ENCODE results near the gene HPS5. TPM values are rescaled to one million over a fixed set of nuclear protein-coding genes. Genes with fewer than 3 reads are reported as not detected.
A peak's percentile ranks its signal among the peaks of the same experiment; 100 is the strongest.

HPS5 gene
- total and polyA plus RNA-seq, 2 of the 13 experiments (the other 11 are each of a cell fraction or from before 2014, with no cell fraction given): 6.6 to 25.5 TPM

DNA sequence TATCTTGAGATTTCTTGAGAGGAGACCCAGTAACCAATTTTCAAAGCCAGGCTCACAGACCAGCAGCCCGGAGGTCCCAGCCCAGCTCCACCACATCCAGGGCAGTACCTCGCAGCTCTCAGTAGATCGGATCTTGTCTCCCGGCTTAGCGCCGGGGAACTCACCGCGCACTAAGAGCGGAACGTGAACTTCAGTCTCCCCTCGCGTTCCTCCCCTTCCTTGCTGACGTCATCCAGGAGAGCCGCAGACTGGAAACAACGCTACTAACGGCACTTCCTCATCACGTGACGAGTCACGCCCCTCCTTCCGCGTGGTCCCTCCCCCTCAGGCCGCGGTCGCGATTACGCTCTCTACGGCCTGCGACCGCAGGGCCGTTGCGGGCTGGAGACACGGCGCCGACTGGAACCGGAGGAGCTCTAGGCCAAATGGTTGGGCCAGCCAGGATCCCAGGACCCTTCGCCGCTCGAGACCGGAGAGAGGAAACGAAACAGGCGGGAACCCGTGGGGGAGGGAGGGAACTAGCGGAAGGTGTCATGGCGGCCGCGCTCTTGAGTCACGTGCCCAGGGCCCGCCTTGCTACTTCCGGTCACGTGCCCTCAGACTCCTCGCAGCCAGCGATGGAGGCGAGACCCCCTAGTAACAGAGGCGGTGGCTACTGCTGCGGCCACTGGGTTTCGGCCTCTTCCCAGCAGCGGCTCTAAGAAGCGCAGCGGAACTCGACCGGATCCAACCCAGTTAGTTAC, at the start of gene HPS5, which contains the start of gene GTF2H1 (continued):
- TF ChIP-seq ZBTB38 (CRISPR knock-in tag; IDR thresholded peaks at IDR 0.05) (peak; percentile 96), ZNF878 (CRISPR knock-in tag; IDR thresholded peaks at IDR 0.05) (peak; percentile 21; the same call in 1 of the 2 replicates), CHCHD3 (CRISPR knock-in tag; IDR thresholded peaks at IDR 0.05) (no peak), ZSCAN31 (CRISPR knock-in tag; IDR thresholded peaks at IDR 0.05; ENCODE audit: low read depth) (peak; percentile 67; the same call in 1 of the 2 replicates), ZNF207 (IDR thresholded peaks at IDR 0.05; ENCODE audit: borderline replicate concordance) (no peak), FOSL2 (CRISPR knock-in tag; IDR thresholded peaks at IDR 0.05) (peak; percentile 57; the same call in 1 of the 2 replicates), SNAI1 (CRISPR knock-in tag; IDR thresholded peaks at IDR 0.05; ENCODE audit: borderline replicate concordance) (peak; percentile 96), SPEN (CRISPR knock-in tag; IDR thresholded peaks at IDR 0.05; ENCODE audit: low read depth) (peak; percentile 98), SMAD1 (CRISPR knock-in tag; IDR thresholded peaks at IDR 0.05; ENCODE audit: borderline replicate concordance, low read depth) (peak; percentile 97; the same call in 1 of the 2 replicates), KDM5A (IDR thresholded peaks at IDR 0.05; ENCODE audit: borderline replicate concordance, low read length) (peak; percentile 89; the same call in 1 of the 2 replicates), SP1 (IDR thresholded peaks at IDR 0.05) (no peak; the same call in 1 of the 2 replicates), SP1 (CRISPR knock-in tag; IDR thresholded peaks at IDR 0.05) (peak; percentile 97), SRSF9 (IDR thresholded peaks at IDR 0.05; ENCODE audit: borderline replicate concordance, insufficient read depth, low read depth, low read length, poor library complexity, severe bottlenecking) (no peak), ZNF24 (IDR thresholded peaks at IDR 0.05) (0 out of 2 replicates have a peak, but pooled peaks have one; percentile 30), ATAD3A (CRISPR knock-in tag; IDR thresholded peaks at IDR 0.05) (0 out of 2 replicates have a peak, but pooled peaks have one; percentile 68), ELF1 (CRISPR knock-in tag; IDR thresholded peaks at IDR 0.05) (peak; percentile 99), NFIC (IDR thresholded peaks at IDR 0.05; ENCODE audit: low read length) (0 out of 2 replicates have a peak, but pooled peaks have one; percentile 45), ZNF543 (CRISPR knock-in tag; IDR thresholded peaks at IDR 0.05) (peak; percentile 91), ZNF34 (CRISPR knock-in tag; IDR thresholded peaks at IDR 0.05; ENCODE audit: borderline replicate concordance) (0 out of 2 replicates have a peak, but pooled peaks have one; percentile 86), ZBTB14 (CRISPR knock-in tag; IDR thresholded peaks at IDR 0.05) (no peak), GTF3A (CRISPR knock-in tag; conservative IDR thresholded peaks at IDR 0.05) (peak; percentile 63; the same call in 1 of the 2 replicates), TMF1 (CRISPR knock-in tag; IDR thresholded peaks at IDR 0.05; ENCODE audit: low read depth) (0 out of 2 replicates have a peak, but pooled peaks have one; percentile 83)
- TF ChIP-seq, protein P1, sequence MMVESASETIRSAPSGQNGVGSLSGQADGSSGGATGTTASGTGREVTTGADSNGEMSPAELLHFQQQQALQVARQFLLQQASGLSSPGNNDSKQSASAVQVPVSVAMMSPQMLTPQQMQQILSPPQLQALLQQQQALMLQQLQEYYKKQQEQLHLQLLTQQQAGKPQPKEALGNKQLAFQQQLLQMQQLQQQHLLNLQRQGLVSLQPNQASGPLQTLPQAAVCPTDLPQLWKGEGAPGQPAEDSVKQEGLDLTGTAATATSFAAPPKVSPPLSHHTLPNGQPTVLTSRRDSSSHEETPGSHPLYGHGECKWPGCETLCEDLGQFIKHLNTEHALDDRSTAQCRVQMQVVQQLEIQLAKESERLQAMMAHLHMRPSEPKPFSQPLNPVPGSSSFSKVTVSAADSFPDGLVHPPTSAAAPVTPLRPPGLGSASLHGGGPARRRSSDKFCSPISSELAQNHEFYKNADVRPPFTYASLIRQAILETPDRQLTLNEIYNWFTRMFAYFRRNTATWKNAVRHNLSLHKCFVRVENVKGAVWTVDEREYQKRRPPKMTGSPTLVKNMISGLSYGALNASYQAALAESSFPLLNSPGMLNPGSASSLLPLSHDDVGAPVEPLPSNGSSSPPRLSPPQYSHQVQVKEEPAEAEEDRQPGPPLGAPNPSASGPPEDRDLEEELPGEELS (CRISPR knock-in tag; IDR thresholded peaks at IDR 0.05): peak; percentile 59; the same call in 1 of the 2 replicates
- TF ChIP-seq, protein P2, sequence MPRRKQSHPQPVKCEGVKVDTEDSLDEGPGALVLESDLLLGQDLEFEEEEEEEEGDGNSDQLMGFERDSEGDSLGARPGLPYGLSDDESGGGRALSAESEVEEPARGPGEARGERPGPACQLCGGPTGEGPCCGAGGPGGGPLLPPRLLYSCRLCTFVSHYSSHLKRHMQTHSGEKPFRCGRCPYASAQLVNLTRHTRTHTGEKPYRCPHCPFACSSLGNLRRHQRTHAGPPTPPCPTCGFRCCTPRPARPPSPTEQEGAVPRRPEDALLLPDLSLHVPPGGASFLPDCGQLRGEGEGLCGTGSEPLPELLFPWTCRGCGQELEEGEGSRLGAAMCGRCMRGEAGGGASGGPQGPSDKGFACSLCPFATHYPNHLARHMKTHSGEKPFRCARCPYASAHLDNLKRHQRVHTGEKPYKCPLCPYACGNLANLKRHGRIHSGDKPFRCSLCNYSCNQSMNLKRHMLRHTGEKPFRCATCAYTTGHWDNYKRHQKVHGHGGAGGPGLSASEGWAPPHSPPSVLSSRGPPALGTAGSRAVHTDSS (CRISPR knock-in tag; conservative IDR thresholded peaks at IDR 0.05): no peak
- TF ChIP-seq, protein P3, sequence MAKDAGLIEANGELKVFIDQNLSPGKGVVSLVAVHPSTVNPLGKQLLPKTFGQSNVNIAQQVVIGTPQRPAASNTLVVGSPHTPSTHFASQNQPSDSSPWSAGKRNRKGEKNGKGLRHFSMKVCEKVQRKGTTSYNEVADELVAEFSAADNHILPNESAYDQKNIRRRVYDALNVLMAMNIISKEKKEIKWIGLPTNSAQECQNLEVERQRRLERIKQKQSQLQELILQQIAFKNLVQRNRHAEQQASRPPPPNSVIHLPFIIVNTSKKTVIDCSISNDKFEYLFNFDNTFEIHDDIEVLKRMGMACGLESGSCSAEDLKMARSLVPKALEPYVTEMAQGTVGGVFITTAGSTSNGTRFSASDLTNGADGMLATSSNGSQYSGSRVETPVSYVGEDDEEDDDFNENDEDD (CRISPR knock-in tag; IDR thresholded peaks at IDR 0.05; ENCODE audit: borderline replicate concordance): peak; percentile 87
